Stimulated activated CD4-positive, alpha-beta T cell treated with anti-CD3 and anti-CD28 coated beads, Interleukin-2, amount 100 ng/mL, for 24 hours (primary cell): ENCODE data around the gene PRR36.
"Not testable (repeated sequence)": the region's sequence is repeated elsewhere in the genome, so short reads cannot be mapped to it uniquely, and the experiment has no call there.

Experiments used
- DNase-seq, 2 donors: peaks; one replicate each; pipeline ENCODE4 v3.0.0-alpha.2; 2020

The PRR36 gene

DNA sequence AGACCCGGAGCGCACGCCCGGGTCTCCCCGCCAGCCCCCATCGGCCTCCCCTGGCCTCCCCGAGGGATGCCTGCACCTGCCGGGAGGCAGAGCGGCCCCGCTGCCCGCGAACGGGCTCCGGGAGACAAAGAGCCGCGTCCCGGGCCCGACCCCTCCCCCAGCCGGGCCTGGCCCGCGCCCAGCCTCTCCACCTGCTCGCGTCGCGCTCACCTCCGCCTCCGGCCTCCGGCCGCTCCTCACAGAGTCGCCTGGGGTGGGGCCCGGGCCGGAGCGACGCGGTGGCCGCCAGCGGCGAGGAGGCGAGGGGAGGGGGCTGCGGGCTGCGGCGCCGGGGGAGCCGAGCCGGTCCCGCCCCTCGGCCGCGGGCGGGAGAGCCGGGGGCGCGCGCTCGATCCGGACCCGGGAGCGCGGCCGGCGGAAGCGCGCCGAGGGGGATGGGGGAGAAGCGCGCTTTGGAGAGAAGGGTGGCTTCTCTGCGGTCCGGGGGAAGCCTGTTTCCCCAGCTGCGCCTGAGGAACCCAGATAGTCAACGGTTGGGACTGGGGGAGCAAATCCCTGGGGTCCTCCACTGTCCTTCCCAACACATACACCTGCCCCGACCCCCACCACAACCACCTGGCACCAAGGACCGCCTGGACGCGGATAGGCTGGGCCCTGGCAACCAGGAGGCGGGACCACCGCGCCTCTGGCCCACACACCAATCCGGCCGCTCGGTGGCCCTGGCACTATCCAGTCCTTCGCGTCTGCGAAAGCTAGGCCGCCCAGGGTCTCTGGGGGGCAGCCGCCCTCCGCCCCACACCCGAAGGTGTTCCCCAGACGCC lies at the start of gene PRR36:
PRR36 (minus strand) TSS at position 315 of the 821 bp plus-strand sequence. CDS start 701 bp downstream, outside the sequence.
- peak in 1 of 2 donors; percentile 35 for DNase-seq

DNA sequence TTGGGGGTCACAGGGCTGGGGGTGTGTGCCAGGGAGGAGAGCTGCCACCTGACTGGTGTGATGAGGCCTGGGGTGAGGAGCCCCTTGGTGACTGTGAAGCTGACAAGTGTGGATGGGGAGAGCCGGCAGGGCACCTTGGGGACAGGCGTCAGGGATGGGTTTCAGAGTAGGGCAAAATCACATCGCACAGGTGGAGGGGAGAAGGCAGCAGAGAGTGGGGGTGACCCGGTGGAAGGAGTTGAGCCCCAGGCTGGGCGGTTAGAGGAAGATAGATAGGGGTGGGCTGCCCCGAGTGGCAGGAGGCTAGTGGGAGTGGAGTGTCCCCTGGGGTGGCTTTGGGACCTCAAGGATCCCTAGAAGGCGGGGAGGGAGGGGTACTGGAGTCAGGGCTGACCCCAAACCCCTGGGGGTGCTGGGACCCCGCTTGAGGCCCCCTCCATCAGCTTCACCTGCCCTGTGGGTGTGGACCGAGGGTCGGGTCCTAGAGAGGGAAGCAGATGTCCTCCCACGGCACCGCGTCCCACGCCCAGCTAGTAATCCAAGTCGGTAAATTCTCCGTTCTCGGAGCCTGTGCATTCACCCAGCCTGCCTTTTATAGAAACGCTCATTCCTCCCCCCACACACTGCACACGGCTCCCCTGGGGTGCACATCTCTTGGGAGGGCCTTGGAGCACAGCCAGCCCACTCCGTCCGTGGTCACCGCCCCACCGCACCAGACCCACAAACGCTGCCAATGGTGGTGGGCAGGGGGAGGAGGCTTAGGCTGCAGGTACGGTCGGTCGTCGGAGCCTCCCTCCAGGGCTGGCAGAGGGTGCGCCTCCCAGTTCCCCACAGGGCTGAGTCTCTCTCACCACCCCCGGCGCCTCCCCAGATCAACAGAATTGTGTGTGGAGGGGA lies 49.4 kb upstream of the PRR36 start:
- no peak for DNase-seq

DNA sequence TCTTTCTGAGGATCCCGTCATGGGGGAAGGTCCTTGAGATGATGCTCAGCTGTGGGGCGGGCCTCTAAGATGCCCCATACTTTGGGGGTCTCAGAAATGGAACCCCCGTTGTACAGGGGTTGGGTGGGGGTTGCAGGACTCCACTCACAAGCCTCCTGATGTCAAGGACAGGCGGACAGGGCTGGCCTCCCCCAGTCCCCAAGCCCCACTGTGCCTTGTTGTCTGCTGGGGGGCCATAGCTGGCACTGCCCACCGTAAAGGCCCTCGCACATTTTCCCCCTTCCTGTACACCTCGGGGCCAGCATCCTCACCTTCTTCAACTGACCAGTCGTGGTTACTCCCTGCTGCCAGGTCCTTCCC lies 48.6 kb upstream of the PRR36 start:
- no peak for DNase-seq

DNA sequence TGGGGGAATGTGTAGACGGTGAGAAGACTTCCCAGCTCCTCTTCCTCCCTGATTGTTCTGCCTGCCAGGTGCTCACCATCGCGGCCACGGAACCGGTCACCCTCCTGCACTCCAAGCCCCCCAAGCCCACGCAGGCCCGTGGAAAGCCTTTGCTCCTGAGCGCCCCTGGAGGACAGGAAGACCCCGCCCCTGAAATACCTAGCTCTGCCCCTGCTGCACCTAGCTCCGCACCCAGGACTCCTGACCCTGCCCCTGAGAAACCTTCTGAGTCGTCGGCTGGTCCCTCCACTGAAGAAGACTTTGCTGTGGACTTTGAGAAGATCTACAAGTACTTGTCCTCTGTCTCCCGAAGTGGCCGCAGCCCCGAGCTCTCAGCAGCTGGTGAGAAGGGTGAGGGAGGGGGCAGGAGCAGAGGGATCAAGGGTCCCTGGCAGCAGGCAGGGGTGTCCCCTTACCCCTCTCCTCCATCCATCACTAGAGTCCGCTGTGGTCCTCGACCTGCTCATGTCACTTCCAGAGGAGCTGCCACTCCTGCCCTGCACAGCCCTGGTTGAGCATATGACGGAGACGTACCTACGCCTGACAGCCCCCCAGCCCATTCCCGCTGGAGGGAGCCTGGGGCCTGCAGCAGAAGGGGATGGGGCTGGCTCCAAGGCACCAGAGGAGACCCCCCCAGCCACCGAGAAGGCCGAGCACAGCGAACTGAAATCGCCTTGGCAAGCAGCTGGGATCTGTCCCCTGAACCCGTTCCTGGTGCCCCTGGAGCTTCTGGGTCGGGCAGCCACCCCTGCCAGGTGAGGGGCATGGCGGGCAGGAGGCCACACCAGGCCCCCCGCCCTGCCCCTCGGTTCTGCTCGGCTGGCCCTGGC lies 48.0 kb upstream of the PRR36 start:
- DNase-seq = no peak

DNA sequence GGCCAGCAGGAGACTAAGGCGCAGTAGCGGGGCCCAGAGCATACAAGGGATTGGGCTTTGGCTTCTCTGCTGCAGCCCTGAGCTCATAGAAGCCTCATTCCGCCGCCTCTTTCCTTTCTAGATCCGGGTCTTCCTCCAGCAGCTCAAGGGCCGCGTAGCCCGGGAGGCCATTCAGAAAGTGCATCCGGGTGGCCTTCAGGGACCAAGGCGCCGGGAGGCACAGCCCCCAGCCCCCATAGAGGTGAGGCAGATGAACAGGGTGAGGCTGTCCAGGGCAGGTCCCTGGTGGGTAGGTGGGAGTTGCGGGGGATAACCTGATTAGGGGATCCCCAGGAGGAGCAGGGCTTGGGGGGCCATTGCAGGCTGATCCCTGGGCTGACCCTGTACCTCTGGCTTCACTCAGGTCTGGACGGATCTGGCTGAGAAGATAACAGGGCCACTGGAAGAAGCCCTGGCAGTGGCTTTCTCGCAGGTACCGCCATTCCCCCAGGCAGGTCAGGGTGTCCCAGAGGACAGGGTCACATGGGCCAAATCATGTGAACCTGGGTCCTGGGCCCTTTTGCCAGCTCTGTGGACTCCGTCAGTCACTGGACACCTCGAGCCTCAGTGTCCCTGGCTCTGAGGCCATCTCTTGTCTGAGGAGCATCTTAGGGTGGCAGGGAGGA lies 47.2 kb upstream of the PRR36 start:
- DNase-seq = no peak

DNA sequence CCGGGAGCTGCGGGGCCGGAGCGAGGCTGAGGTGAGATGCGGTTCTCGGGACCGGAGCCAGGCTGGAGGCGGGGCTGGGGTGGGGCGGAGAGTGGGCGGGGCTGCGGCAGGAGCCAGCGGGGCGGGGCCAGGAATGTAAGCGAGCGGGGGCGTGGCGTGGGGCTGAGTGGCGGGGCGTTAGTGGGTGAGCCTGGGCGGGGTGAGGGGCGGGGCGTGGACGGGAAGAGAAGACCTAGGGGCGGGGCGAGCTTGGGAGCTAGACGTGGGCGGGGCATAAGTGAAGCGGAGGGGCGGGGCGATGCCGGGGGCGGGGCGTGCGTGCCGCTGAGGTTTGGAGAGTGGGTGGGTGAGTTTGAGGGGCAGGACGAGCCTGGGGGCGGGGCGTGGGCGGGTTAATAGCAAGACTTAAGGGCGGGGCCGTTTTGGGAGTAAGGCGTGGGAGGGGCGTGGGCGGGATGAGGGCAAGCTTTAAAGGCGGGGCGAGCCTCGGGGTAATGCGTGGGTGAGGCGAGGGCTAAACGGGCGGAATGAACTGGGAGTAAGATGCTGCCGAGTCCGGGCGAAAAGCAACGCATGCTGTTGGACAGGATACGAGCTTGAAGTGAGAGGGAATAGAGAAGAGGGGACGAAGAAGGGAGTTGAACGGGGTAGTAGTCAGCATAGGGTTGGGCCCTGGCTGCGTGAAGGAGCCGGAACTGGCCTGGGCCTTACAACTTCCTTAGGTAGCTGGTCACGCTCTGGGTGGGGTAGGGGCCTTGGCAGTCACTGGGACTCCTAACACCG lies 46.5 kb upstream of the PRR36 start:
- DNase-seq = peak; percentile 99 to 100

DNA sequence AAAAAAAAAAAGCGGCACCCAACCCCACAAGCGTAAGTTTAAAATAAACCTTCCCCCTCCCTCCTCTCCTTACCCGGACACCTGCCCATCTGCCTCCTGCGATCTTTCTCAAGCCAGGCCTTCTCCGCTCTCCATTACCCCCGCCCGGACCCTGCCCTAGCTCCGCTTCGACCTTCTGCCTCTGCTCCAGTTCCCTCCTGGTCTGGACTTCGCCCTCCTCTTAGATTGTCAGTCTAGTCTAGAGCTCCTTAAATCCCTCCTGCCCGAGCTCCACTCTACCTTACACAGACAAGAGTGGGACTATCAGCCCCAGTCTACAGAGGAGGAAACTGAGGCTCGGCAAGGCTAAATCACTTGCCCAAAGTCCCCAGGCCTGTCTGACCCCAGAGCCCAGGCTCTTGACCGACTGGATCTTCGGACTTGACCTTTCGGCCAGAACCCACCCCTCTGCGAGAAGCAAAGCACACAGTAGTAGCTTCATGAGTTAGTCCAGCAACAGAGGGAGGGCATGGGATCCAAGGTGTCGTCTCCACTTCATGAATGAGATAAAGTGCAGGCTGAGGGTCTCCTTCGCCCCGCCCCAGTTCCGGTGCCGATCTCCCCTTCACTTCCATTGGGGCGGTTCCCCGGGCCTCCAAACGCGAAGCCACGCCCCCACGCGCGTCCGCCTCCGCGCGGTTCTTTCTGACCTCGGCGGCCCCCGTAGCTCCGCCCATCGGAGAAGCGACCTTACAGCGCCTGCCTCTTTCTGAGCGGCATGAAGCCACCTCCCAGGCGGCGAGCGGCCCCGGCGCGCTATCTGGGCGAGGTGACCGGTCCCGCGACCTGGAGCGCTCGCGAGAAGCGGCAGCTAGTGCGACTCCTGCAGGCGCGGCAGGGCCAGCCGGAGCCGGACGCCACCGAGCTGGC lies 45.7 kb upstream of the PRR36 start, which contains the start of gene SNAPC2:
SNAPC2 (plus strand) TSS at position 729 of the 909 bp plus-strand sequence; CDS start at position 758, 29 bp downstream.
- DNase-seq = peak; percentile 96 to 98

DNA sequence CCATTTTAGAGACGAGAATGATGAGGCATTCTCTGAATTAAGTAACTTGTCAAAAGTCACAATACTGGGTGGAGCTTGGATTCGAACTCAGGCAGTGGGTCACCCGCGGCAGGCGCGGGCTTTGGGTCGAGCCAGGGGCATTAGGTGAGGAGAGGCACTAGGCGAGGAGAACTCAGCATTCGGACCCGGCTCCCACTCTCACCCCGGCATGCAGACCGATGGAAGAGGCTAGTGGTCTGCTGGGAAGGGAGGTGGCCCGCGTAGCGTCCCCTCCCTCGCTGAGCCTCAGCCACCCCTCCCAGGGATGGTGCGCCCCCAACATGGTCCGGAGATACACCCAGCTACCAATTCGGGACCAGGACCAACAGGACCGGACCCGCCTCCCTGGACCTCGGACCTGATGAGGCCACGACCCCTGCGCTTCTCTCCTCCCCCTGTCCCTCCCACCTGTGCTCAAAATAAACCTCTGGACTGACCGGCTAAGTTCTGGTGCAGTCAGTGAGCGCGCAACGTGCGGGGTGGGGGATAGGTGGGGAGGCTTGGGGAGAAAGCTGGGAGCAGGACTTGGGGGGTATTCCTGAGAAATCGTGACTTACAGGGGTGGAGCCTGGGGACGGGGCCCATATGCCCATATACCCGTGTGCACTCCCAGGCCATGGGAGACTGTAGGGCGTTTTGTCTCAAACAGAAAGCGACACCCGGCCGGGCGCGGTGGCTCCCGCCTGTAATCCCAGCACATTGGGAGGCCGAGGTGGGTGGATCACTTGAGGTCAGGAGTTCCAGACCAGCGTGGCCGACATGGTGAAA lies 44.6 kb upstream of the PRR36 start:
- no peak for DNase-seq

DNA sequence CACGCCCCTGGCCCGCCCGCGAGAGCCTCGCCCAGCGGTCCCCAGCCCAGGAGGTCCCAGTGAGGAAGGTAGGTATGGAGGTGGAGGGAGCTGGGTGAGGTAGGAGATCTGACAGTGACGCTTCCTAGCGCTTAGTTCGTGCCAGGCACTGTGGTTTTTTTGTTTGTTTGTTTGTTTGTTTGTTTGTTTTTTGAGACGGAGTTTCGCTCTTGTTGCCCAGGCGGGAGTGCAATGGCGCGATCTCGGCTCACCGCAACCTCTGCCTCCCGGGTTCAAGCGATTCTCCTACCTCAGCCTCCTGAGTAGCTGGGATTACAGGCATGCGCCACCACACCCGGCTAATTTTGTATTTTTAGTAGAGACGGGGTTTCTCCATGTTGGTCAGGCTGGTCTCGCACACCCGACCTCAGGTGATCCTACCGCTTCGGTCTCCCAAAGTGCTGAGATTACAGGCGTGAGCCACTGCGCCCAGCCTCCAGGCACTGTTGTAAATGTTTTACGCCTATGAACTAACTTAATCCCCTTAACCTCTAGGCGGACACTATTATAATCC lies 43.9 kb upstream of the PRR36 start:
- not testable (repeated sequence) for DNase-seq

DNA sequence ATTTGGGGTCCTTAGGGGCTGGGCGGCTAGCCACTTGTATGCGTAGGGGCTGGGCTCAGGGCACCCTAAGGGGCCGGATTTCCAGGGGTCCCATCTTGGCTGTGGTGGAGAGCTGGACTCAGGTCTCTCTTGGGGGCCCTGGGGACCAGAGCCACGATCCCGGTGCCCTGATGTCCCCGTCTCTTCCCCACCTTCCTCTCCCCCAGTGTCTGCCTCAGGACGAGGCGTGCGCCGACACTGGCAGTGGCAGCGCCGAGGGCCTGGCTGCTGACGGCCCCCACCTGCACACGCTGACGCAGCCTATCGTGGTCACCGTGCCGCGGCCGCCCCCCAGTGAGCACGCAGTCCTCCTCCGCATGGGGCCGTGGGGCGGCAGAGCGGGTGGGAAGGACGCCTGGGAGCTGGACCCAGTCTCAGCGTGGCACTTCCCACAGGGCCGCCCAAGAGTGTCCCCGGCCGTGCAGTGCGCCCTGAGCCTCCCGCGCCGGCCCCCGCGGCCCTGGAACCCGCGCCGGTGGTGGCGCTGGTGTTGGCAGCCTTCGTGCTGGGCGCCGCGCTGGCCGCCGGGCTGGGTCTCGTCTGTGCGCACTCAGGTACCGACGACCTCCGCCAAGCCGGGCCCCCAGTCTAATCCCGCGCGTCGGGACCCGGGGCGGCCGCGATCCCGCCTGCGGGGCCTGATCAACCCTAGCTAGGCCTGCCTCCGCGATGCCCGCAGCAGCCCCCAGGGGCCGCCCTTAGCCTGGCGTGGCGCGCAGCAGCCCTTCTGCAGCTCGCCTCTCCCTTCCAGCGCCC lies 43.3 kb upstream of the PRR36 start:
- peak; percentile 64 to 70 for DNase-seq

DNA sequence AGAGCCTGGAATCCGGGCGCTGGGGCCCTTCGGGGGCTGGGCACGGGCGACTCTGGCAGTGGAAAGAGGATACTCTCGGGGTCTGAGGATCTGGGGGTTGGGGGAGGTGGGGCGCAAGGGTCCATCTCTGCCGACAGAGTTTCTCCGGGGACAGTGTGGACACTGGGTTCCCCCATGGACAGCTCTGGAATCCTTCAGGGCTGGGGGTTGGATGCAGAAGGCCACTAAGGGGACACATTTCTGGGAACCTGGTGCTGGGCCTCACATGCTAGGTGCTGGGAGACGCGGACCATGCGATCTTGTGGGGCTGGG lies 42.7 kb upstream of the PRR36 start:
- DNase-seq = no peak

DNA sequence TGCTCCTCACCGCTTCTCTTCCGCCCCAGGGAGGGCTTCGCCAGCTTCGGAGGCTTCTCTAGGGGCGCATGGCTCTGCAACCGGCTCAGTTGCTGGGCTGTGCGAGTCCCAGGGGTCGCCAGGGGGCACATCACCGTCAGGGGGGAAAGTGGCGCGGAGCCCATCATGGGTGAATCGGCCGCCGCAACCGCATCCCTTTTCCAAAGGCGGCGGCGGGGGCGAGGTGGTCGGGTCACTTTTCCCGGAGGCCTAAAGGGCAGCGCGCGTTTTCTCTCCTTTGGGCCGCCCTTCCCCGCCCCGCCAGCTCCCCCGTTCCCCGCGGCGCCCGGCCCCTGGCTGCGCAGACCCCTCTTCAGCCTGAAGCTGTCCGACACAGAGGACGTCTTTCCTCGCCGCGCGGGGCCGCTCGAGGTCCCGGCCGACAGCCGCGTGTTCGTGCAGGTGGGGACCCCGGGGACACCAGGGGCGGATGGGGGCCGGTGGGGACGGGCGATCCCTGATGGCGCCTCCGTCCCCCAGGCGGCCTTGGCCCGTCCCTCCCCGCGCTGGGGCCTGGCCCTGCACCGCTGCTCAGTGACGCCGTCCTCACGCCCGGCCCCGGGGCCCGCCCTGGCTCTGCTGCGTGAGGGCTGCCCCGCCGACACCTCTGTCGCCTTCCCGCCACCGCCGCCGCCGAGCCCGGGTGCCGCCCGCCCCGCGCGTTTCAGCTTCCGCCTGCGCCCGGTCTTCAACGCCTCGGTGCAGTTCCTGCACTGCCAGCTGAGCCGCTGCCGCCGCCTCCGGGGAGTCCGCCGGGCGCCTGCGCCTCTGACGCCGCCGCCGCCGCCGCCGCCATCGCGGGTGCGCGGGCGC lies 42.1 kb upstream of the PRR36 start:
- peak; percentile 60 to 70 for DNase-seq

DNA sequence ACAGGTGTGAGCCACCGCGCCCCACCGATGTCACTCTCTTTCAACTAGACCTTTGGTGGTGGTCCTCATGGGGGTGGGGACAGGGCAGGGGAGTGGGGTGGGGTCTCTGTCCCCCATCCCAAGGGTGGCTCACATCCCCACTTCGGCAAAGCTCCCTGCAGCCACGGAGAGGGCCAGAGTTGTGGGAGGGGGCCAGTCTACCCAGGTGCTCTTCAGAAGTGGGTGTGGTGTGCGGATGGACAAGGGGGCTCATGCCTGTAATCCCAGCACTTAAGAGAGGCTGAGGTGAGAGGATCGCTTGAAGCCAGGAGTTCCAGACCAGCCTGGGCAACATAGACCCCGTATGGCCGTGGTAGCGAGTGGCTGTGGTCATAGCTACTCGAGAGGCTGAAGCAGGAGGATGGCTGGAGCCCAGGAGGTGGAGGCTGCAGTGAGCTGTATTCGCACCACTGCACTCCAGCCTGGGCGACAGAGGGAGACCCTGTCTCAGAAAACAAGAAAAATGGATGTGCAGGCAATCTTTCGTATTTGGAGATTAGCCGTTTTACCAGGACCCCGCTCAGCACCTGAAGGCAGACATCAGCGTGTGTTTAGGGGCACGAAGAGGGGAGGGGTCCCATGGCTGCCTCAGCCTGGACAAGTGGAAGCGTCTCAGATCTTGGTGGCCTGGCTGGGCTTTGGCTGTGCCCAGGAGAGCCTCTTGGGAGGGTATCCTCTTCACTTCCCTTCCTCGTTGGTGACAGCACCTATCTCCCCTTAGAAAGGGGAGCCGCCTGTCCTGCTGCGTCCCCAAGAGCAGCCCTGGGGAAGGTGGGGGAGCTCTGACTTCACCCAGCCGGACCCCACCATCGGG lies 41.3 kb upstream of the PRR36 start:
- no peak for DNase-seq

DNA sequence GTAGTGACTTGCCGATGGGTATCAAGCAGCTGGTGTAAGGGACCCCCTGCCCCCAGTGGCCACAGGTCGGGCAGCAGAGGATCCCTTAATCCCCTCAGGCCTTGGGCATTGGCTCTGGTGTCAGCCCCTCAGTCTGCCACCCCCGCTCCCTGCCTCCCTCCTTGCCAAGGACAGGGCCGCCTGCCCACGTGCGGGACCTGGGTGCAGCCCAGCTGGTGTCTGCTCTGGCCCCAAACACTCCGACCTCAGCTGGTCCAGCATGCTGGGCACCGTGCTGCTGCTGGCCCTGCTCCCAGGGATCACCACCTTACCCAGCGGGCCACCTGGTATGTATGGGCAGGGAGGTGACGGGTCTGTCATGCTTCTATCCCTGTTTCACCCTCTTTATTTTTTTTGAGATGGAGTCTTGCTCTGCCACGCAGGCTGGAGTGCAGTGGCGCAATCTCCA lies 40.4 kb upstream of the PRR36 start, which contains the start of gene TGFBR3L:
TGFBR3L (plus strand) TSS at position 233 of the 448 bp plus-strand sequence.
- DNase-seq = no peak

DNA sequence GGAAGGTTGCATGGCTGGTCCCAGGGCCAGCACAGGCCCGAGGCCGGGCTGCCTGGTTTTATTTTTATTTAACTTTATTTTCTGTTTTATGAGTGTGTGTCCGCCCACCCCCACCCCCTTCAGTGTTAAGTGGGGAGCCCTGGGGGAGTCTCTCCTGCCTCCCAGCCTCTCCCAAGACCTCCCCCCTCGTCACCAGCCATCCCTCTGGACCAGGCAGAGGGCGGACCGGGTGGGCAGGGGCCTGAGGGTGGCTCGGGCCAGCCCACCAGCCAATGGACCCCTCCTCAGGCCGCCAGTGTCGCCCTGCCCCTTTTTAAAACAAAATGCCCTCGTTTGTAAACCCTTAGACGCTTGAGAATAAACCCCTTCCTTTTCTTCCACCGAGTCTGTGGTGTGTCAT lies 39.9 kb upstream of the PRR36 start:
- DNase-seq = no peak

DNA sequence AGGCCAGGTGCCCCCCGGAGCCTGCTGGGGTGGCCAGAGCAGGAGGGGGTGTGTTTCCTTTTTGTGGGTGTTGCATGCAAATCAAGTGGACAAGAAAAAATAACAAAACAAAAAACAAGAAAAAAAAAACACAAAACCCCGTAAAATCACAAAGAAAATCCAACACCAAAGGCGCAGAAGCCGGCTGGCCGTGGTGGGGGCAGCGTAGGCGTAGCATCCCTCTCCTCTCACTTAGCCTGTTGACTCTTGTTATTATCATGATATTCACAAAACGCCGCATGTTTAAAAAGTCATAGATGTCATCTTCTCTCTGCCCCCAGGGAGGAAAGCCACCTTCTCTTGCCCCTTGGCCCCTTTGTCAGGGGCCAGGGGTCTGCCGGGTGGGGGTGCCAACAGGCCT lies 39.5 kb upstream of the PRR36 start:
- no peak for DNase-seq
